HG03432 (cell line): ENCODE results near the gene HTT-AS.
"Not testable (repeated sequence)": the region's sequence is repeated elsewhere in the genome, so short reads cannot be mapped to it uniquely, and the experiment has no call there.

Experiments
- ATAC-seq: cut with Tn5 transposase; IDR thresholded peaks from one replicate; pipeline ENCODE4 v1.9.1; 2021; ENCODE audit warnings: mild to moderate bottlenecking, moderate library complexity; ENCODE audit not compliant: unreplicated experiment

HTT-AS gene

GRCh38 chr4:3054169-3054759 is 20.1 kb downstream of the HTT-AS start:
- no peak for ATAC-seq

GRCh38 chr4:3051141-3051897 is 23.0 kb downstream of the HTT-AS start:
- ATAC-seq: not testable (repeated sequence)

DNA sequence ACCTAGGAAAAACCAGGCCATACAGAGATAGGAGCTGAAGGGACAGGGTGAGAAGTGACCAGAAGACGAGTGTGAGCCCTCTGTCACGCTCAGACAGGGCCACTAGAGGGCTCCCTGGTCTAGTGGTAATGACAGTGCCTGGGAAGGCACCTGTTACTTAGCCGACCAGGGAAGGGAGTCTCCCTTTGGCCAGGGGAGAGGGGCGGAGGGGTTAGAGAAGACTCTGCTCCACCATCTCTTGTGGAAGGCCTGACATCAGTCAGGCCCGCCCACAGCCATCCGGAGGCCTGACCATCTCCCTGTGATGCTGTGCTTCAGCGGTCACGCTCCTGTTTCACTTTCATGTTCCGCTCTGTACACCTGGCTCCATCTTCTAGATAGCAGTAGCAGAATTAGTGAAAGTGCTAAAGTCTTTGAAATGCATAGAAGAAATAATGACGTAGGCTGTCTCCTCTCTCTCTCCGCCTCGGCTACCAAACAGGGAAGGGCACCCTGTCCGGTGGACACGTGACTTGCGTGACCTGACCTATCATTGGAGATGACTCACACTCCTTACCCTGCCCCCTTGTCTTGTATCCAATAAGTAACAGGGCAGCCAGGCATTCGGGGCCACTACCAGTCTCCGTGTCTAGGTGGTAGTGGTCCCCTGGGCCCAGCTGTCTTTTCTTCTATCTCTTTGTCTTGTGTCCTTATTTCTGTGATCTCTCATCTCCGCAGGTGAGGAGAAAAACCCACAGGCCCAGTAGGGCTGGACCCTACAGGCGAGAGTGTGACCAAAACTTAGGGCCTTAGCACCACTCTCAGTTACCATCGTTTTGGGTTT is 26.7 kb downstream of the HTT-AS start:
- peak; percentile 94 for ATAC-seq

- no peak for ATAC-seq
Measured at GRCh38 chr4:3046623-3047022, 27.7 kb downstream of the HTT-AS start.

GRCh38 chr4:3046162-3046561 is 28.2 kb downstream of the HTT-AS start:
- ATAC-seq: no peak

GRCh38 chr4:3044870-3045819 is 29.2 kb downstream of the HTT-AS start:
- ATAC-seq: no peak

- ATAC-seq: no peak
Measured at GRCh38 chr4:3043282-3044020, 30.9 kb downstream of the HTT-AS start.

DNA sequence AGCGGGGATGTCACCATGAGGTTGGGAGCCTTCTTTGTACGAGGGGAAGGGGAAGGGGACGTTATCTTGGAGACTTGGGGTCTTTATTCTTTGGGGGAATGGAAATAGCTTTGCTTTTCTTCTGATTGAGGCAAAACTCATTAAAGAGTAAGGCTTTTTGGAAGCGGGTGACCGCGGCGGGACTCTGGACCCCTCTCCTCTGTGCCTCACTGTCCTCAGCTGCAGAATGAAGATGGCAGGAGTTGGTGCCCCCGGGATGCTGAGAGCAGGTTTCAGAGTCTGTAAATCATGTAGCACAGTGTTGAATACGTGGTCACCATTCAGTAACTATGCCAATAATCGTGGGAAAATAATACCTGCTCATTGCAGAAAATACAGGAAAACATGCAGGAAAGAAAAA is 32.1 kb downstream of the HTT-AS start:
- no peak for ATAC-seq

- ATAC-seq: peak; percentile 29
Measured at GRCh38 chr4:3041192-3042142, 32.9 kb downstream of the HTT-AS start.

GRCh38 chr4:3040452-3041191 is 33.7 kb downstream of the HTT-AS start:
- ATAC-seq: no peak

GRCh38 chr4:3039706-3040366 is 34.5 kb downstream of the HTT-AS start:
- no peak for ATAC-seq

DNA sequence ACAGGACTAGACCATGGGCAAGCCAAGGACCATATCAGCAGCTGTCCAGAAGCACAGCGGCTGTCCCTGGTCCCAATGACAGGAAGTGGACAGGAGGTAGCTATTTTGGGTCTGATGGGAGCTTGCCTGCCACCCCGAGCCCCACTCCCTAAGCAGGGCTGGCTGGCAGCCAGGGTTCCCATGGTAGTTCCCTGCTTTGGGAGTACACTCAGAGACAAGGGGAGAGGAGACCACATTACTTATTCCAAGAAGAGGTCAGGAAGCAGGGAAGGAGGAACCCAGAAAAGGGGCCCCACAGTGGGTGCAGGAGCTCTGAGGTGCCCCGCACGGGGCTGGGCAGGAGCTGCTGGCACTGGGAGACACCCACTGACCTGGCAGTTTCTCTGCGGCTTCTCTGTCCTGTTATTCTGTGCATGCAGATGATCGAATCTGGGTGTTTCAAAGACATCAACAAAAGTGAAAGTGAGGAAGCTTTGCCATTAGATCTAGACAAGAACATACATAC is 36.3 kb downstream of the HTT-AS start:
- ATAC-seq: no peak

- ATAC-seq: no peak
Measured at GRCh38 chr4:3036131-3036952, 38.0 kb downstream of the HTT-AS start.

DNA sequence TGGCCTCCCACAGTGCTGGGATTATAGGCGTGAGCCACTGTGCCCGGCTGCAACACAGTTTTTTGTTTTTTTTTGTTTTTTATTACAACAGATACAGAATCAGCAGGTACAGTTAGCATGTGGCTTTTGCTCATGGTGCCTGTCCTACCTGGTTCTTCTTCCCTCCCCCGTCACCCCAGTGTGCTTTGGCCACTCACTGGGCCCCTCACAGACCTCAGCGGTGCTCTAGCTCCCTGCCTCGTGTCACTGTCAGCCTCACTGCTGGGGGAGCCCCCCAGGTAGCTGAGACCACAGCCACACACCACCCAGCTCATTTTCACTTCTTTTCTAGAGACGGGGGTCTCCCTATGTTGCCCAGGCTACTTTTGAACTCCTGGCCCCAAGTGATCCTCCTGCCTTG is 38.7 kb downstream of the HTT-AS start:
- no peak for ATAC-seq

DNA sequence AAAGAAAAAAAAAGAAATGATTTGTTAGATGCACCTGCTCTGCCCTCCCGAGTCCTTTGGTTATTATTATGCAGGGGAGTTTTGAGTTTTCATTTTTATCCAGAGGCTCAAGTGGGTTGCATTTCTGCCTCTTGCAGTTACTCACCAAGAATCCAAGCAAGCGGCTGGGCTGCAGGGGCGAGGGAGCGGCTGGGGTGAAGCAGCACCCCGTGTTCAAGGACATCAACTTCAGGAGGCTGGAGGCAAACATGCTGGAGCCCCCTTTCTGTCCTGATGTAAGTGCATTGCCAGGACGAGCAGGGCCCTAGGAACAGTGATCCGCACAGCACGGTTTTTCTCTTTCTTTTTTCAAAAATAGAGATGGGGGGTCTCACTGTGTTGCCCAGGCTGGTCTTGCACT is 39.1 kb downstream of the HTT-AS start:
- ATAC-seq: no peak

DNA sequence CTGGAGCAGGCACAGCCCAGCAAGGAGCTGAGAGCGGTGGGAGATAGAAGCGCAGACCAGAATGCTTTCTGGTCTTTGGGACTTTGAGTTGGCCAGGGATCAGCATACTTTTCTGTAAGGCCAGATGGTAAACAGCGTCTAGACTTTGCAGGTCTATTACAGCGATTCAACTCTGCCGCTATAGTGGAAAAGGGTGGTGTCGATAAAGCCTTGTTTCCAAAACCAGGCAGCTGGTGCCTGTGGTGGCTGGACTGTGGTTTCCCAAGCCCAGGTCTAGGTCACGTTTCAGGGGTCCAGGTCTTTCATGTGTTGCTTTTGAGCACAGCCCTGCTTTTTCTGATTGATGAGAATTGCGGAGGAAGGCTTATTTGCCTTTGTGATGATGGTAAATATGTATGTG is 40.1 kb downstream of the HTT-AS start:
- no peak for ATAC-seq
